HG02840 (cell line): ENCODE measurements around the gene UCP3.

Experiments used
- ATAC-seq: cut with Tn5 transposase; IDR thresholded peaks from one replicate; pipeline ENCODE4 v1.9.1; 2021; ENCODE audit warnings: mild to moderate bottlenecking, moderate library complexity, moderate number of reproducible peaks; ENCODE audit not compliant: unreplicated experiment, low FRiP score

The UCP3 gene

GRCh38 chr11:74019104-74019738 is 10.3 kb upstream of the UCP3 start:
- ATAC-seq: no peak

GRCh38 chr11:74018331-74019005 is 9.6 kb upstream of the UCP3 start:
- no peak for ATAC-seq

GRCh38 chr11:74017631-74018030 is 8.7 kb upstream of the UCP3 start:
- no peak for ATAC-seq

GRCh38 chr11:74015919-74016684 is 7.2 kb upstream of the UCP3 start:
- no peak for ATAC-seq

GRCh38 chr11:74014880-74015279 is 6.0 kb upstream of the UCP3 start:
- no peak for ATAC-seq

- ATAC-seq: no peak
Measured at GRCh38 chr11:74013141-74013540, 4.3 kb upstream of the UCP3 start.

GRCh38 chr11:74012074-74012809 is 3.4 kb upstream of the UCP3 start:
- no peak for ATAC-seq

- ATAC-seq: peak; percentile 55
Measured at GRCh38 chr11:74011360-74012073, 2.6 kb upstream of the UCP3 start.

GRCh38 chr11:74010306-74011300 is 1.7 kb upstream of the UCP3 start:
- ATAC-seq: no peak

GRCh38 chr11:74009675-74010305 is 905 bp upstream of the UCP3 start:
- no peak for ATAC-seq

GRCh38 chr11:74009230-74009547 is 304 bp upstream of the UCP3 start:
- ATAC-seq: no peak

- no peak for ATAC-seq
Measured at GRCh38 chr11:74007691-74008372, 1.1 kb downstream of the UCP3 start.

GRCh38 chr11:74006743-74007304 is 2.1 kb downstream of the UCP3 start:
- ATAC-seq: no peak

GRCh38 chr11:74005721-74006517 is 3.0 kb downstream of the UCP3 start:
- ATAC-seq: no peak

- no peak for ATAC-seq
Measured at GRCh38 chr11:74004759-74005615, 3.9 kb downstream of the UCP3 start.

GRCh38 chr11:74004046-74004695 is 4.7 kb downstream of the UCP3 start:
- no peak for ATAC-seq
